HFF-Myc (cell line): ENCODE measurements around the gene OR4N2.
"Not testable (repeated sequence)": the region's sequence is repeated elsewhere in the genome, so short reads cannot be mapped to it uniquely, and the experiment has no call there.

ENCODE experiments used
- DNase-seq: peaks from one replicate; pipeline ENCODE4 v3.0.0-alpha.2; 2011; ENCODE audit warnings: low read depth; ENCODE audit errors: extremely low read depth
- H3K4me3 ChIP-seq: replicated peaks from 2 replicates; pipeline ENCODE4 v1.5.1; 2011; ENCODE audit warnings: low read depth, mild to moderate bottlenecking, control low read depth, low read length
- CTCF ChIP-seq: IDR thresholded peaks from 2 replicates; pipeline ENCODE4 v1.5.1; 2012; ENCODE audit warnings: mild to moderate bottlenecking, low read depth, low read length, control low read depth; ENCODE audit errors: missing control alignments

The OR4N2 gene

DNA sequence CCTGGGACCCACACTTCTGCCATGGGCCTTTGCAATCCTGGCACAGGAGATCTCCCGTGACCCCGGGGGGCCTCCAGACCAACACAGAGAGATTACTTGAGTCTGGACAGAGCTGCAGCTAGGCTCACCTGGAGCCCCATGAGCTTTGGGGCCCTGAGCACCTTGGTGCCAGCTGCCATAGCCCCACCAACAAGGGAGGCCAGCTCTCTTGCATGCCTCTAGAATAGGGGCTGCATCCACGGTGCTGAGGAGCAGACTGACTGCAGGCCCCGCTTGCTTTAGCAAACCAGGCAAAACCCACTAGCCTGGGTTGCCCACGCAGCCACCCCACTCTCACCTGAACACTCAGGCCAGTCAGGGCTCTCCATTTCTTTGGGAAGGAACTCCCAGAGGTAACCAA lies 3.7 kb upstream of the OR4N2 start:
- TF ChIP-seq CTCF = no peak
- H3K4me3 ChIP-seq = no peak overlapping the region
- no peak for DNase-seq

- no peak for DNase-seq
- no peak overlapping the region for H3K4me3 ChIP-seq
- no peak for TF ChIP-seq CTCF
Observed at GRCh38 chr14:19800282-19801117, 3.1 kb upstream of the OR4N2 start.

DNA sequence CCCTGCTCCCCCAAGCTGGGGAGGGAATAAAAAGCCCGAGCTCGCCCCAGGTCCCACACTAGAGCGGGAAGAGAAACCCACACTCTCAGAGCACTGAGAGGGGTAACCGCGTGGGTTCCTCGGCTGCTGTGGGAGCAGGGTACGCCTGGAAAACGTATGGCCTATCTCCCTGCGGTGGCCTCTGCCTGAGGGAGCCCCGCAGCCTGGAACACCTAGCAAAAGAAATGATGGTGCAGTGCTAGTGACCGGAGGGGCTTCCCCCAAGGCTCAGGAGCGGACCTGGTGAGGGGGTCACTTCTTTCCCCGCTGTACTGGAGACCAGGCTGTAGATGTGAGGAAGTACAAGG lies 2.5 kb upstream of the OR4N2 start:
- no peak for TF ChIP-seq CTCF

DNA sequence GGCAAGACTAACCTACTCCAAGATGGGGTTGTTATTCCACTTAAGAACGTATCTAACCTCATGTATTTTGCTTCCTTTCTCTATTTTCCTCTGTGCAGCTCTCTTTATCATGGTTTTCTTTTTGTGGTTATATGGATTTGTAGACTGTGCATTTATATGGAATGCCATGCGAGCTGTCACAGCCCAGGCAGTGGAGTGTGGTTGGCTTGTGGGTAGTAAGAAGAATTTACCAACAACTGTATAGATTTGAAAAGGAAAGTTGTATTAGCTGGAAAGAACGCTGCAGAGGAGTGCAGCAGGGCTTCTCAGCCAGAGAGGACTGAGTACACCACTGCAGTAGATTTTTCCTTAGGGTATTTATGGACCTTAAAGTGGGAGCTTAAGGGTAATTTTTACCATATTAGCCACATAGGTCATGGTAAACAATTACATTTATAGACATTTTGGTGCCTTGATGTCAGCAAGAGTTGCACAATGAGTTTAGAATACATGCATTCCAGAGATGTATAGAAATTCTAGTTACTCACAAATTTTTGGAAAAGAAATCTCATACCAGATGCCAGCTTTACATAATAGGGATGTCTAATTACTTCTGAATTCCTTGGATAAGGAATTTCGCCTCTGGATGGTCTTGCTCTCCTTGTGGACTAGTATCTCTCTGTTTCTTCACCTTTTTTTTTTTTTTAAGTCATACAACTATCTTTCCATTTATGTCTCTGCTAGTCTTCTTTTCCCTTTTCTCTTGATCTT lies 9.8 kb downstream of the OR4N2 start:
- H3K4me3 ChIP-seq = not testable (repeated sequence)

More for the DNA sequence above, 2.5 kb upstream of the OR4N2 start:
- H3K4me3 ChIP-seq = no peak overlapping the region
- no peak for DNase-seq

GRCh38 chr14:19819879-19820278 lies 16.3 kb downstream of the OR4N2 start:
- H3K4me3 ChIP-seq, DNase-seq: not testable (repeated sequence)

More for the DNA sequence above, 9.8 kb downstream of the OR4N2 start:
- not testable (repeated sequence) for DNase-seq

DNA sequence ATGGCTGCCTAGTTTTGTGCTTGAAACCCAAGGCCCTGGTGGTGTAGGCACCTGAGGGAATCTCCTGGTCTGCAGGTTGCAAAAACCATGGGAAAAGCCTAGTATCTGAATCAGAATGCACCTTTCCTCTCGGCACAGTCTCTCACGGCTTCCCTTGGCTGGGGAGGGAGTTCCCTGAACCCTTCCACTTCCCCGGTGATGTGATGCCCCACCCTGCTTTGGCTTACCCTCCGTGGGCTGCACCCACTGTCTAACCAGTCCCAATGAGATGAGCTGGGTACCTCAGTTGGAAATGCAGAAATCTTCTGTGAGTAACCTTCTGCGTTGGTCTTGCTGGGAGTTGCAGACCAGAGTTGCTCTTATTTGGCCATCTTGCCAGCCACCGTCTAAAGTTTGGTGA lies 17.4 kb downstream of the OR4N2 start:
- DNase-seq, H3K4me3 ChIP-seq: not testable (repeated sequence)

GRCh38 chr14:19823178-19823577 lies 19.6 kb downstream of the OR4N2 start:
- no peak for DNase-seq
- TF ChIP-seq CTCF = no peak
- no peak overlapping the region for H3K4me3 ChIP-seq

GRCh38 chr14:19823765-19824164 lies 20.2 kb downstream of the OR4N2 start:
- H3K4me3 ChIP-seq = no peak overlapping the region
- no peak for TF ChIP-seq CTCF
- no peak for DNase-seq

DNA sequence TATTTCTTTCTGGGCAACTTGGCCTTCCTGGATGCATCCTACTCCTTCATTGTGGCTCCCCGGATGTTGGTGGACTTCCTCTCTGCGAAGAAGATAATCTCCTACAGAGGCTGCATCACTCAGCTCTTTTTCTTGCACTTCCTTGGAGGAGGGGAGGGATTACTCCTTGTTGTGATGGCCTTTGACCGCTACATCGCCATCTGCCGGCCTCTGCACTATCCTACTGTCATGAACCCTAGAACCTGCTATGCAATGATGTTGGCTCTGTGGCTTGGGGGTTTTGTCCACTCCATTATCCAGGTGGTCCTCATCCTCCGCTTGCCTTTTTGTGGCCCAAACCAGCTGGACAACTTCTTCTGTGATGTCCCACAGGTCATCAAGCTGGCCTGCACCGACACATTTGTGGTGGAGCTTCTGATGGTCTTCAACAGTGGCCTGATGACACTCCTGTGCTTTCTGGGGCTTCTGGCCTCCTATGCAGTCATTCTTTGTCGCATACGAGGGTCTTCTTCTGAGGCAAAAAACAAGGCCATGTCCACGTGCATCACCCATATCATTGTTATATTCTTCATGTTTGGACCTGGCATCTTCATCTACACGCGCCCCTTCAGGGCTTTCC lies 24.2 kb downstream of the OR4N2 start:
- H3K4me3 ChIP-seq, DNase-seq: not testable (repeated sequence)
